A549 (cell line): ENCODE results near the gene MOCS1. TPM values are rescaled to one million over a fixed set of nuclear protein-coding genes. Genes with fewer than 3 reads are reported as not detected.

Experiments used
- ATAC-seq, 2 experiments: fragments of 200-7000 bp in 1 of 2; fragments of >200 bp in 1 of 2; cut with Nextera tagmentation in 1 of 2; cut with Tn5 transposase in 1 of 2; 3 replicates each; pipeline versions ENCODE4 v1.8.0 to v1.9.1; 2018 to 2020; ENCODE audit warnings: mild to moderate bottlenecking in 1 of 2, moderate library complexity in 1 of 2
- CTCF ChIA-PET: fragments of 300-600 bp; sonication (Branson Sonifier 250); formaldehyde crosslinking; extraction: SDS; loops from one replicate; lab custom pipeline; 2021; ENCODE audit warnings: antibody characterized with exemption, inconsistent platforms; lab: Yijun Ruan, JAX
- POLR2A ChIA-PET: fragments of 350-600 bp; formaldehyde crosslinking; extraction: SDS; loops from one replicate; lab custom pipeline; 2021; ENCODE audit warnings: antibody characterized with exemption, inconsistent platforms; lab: Yijun Ruan, JAX
- DNase-seq, 2 experiments: peaks; one replicate each; pipeline versions ENCODE4 v3.0.0 to v3.0.0-alpha.2; 2011 to 2016; ENCODE audit warnings: low read depth in 1 of 2, low spot score in 1 of 2
- FAIRE-seq: peaks from 2 replicates; lab custom pipeline; 2011; peaks lifted over from hg19 to GRCh38; lab: Jason Lieb, UNC
- H3K27ac ChIP-seq, 2 experiments: fragments of >200 bp; sonication (Bioruptor Twin); formaldehyde crosslinking; 3 replicates each; pipeline ENCODE4 v1.5.1; 2016 to 2017
- H3K4me1 ChIP-seq: fragments of >200 bp; sonication (Bioruptor Twin); formaldehyde crosslinking; 3 replicates; pipeline ENCODE4 v1.6.1; 2016
- H3K4me2 ChIP-seq: fragments of >200 bp; sonication (Bioruptor Twin); formaldehyde crosslinking; 3 replicates; pipeline ENCODE4 v1.6.1; 2016
- H3K4me3 ChIP-seq: fragments of >200 bp; sonication (Bioruptor Twin); formaldehyde crosslinking; 3 replicates; pipeline ENCODE4 v1.5.1; 2016
- H3K9me3 ChIP-seq: fragments of >200 bp; sonication (Bioruptor Twin); formaldehyde crosslinking; 3 replicates; pipeline ENCODE4 v1.6.1; 2016
- BHLHE40 ChIP-seq: IDR thresholded peaks from 2 replicates; pipeline ENCODE4 v1.6.1; 2012; ENCODE audit warnings: low read depth, low read length, inconsistent platforms
- EHMT2 ChIP-seq: fragments of 200-600 bp; sonication (generic); IDR thresholded peaks from 2 replicates; pipeline ENCODE4 v1.6.1; 2016; ENCODE audit warnings: antibody characterized with exemption, low read depth, mild to moderate bottlenecking, moderate library complexity
- EP300 ChIP-seq, 2 experiments: fragments of >200 bp; sonication (Bioruptor Twin); formaldehyde crosslinking; IDR thresholded peaks; 2 replicates in 1 of 2; 3 replicates in 1 of 2; pipeline ENCODE4 v1.6.1; 2016 to 2017
- GATA3 ChIP-seq: IDR thresholded peaks from 2 replicates; pipeline ENCODE4 v1.6.1; 2012; ENCODE audit warnings: borderline replicate concordance
- HEYL ChIP-seq: fragments of 250-450 bp; sonication (Bioruptor Pico); IDR thresholded peaks from 2 replicates; pipeline ENCODE4 v1.8.0; 2021; ENCODE audit warnings: mild to moderate bottlenecking, moderate library complexity
- KDM1A ChIP-seq: fragments of 200-600 bp; sonication (generic); IDR thresholded peaks from 2 replicates; pipeline ENCODE4 v1.6.1; 2016; ENCODE audit warnings: low read depth, mild to moderate bottlenecking
- MAZ ChIP-seq: fragments of 150-350 bp; IDR thresholded peaks from 2 replicates; pipeline ENCODE4 v1.6.1; 2014; ENCODE audit warnings: antibody characterized with exemption, low read depth, low read length, borderline replicate concordance
- MYC ChIP-seq: IDR thresholded peaks from 2 replicates; pipeline ENCODE4 v1.6.1; 2012; ENCODE audit warnings: mild to moderate bottlenecking, inconsistent platforms, low read length, improper control_type of control experiment, borderline replicate concordance
- NR3C1 ChIP-seq: fragments of >200 bp; sonication (Bioruptor Twin); formaldehyde crosslinking; IDR thresholded peaks from 3 replicates; pipeline ENCODE4 v1.6.1; 2017
- POLR2AphosphoS2 ChIP-seq: conservative IDR thresholded peaks from 2 replicates; pipeline ENCODE4 v1.6.1; 2012; ENCODE audit warnings: low read length, improper control_type of control experiment, inconsistent platforms
- RAD21 ChIP-seq, 2 experiments: fragments of >200 bp in 1 of 2; sonication (Bioruptor Twin) in 1 of 2; formaldehyde crosslinking in 1 of 2; IDR thresholded peaks in 1 of 2; conservative IDR thresholded peaks in 1 of 2; 2 replicates in 1 of 2; 3 replicates in 1 of 2; pipeline ENCODE4 v1.6.1; 2012 to 2018; ENCODE audit warnings: inconsistent platforms in 1 of 2
- RFX5 ChIP-seq: fragments of 450-650 bp; IDR thresholded peaks from 2 replicates; pipeline ENCODE4 v1.7.1; 2014; ENCODE audit warnings: antibody characterized with exemption, mild to moderate bottlenecking, moderate library complexity
- RNF2 ChIP-seq: fragments of 200-600 bp; sonication (generic); IDR thresholded peaks from 2 replicates; pipeline ENCODE4 v1.6.1; 2016; ENCODE audit warnings: low read depth, mild to moderate bottlenecking, antibody characterized with exemption, moderate library complexity, borderline replicate concordance
- SREBF2 ChIP-seq: fragments of 450-650 bp; IDR thresholded peaks from 2 replicates; pipeline ENCODE4 v1.6.1; 2014; ENCODE audit warnings: mild to moderate bottlenecking, moderate library complexity
- TP53 ChIP-seq: fragments of 250-450 bp; sonication (Bioruptor Pico); IDR thresholded peaks from 2 replicates; pipeline ENCODE4 v1.5.0; 2021; ENCODE audit warnings: mild to moderate bottlenecking, moderate library complexity
- ZNF302 ChIP-seq: fragments of 250-450 bp; sonication (Bioruptor Pico); IDR thresholded peaks from 2 replicates; pipeline ENCODE4 v1.9.0; 2021; ENCODE audit warnings: inconsistent platforms, mild to moderate bottlenecking, moderate library complexity
- ZSCAN20 ChIP-seq: fragments of 250-450 bp; sonication (Bioruptor Pico); IDR thresholded peaks from 2 replicates; pipeline ENCODE4 v1.8.0; 2022; ENCODE audit warnings: mild to moderate bottlenecking, moderate library complexity
- WGBS: methylation state at CpG from one replicate; pipeline ENCODE4 v1.1.6; 2017; ENCODE audit errors: missing lambda C conversion rate; 5-methylcytosine and 5-hydroxymethylcytosine counted together
- polyA plus RNA-seq, 4 experiments: library from polyadenylated mRNA; depleted of rRNA in 3 of 4; stranded (reverse); fragments of >200 nt; fragmentation: RNase III in 1 of 4; extraction: RNeasy Plus Mini Kit Qiagen cat#74134 plus additional on column Dnase treatment in 1 of 4; gene quantifications; 2 replicates in 3 of 4; 3 replicates in 1 of 4; pipeline ENCODE4 v1.2.3, GENCODE V29; 2011 to 2017
- TF ChIP-seq, protein P1 (sequence below): fragments of 450-650 bp; IDR thresholded peaks from 2 replicates; pipeline ENCODE4 v1.6.1; 2014; ENCODE audit warnings: antibody characterized with exemption
- TF ChIP-seq, protein P2 (sequence below): fragments of >200 bp; sonication (Bioruptor Twin); formaldehyde crosslinking; IDR thresholded peaks from 3 replicates; pipeline ENCODE4 v1.5.1; 2016
- TF ChIP-seq, protein P3 (sequence below): fragments of 250-450 bp; sonication (Bioruptor Pico); IDR thresholded peaks from 2 replicates; pipeline ENCODE4 v1.5.0; 2021; ENCODE audit warnings: mild to moderate bottlenecking, moderate library complexity, borderline replicate concordance

Gene MOCS1
- polyA plus RNA-seq, 2 of the 4 experiments (the other 2 are of a cell fraction), result 0.68 to 1.8 TPM

DNA sequence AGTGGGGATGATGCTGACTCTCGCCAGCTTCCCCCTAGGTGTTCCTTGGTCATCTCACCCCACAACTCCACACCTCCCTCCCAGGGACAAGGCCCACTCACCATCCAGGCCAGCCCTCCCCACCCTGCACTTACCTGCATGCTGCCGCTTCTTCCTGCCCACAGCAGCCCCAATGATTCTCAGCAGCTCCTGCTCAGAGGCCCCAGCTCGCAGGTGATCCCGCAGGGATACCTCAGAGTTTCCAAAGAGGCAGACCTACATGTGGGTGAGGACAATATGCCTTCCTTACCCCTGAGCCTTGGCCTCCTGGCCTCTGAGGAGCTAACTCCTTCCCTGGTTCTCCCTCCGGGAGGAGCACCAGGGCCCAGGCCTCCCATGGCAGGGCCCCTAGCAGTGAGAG lies 24.6 kb downstream of the MOCS1 start:
- no peak for DNase-seq
- Histone ChIP-seq H3K4me1 (no peaks in the 10 kb centered on the region), H3K9me3 (no peaks in the 10 kb centered on the region), H3K4me3 (no peak overlapping the region), H3K27ac (no peak overlapping the region), H3K4me2 (no peak overlapping the region)
- FAIRE-seq, result no peak
- ChIA-PET POLR2A (no interaction called here), CTCF (no interaction called here)
- WGBS, result 59% methylated on average over 4 of the region's 5 CpGs
- TF ChIP-seq RNF2 (no peak), ZNF302 (CRISPR knock-in tag) (no peak), ZSCAN20 (CRISPR knock-in tag) (no peak), NR3C1 (no peak), RFX5 (no peak), HEYL (CRISPR knock-in tag) (no peak), POLR2AphosphoS2 (no peak), MAZ (no peak), EP300 (IDR thresholded peaks at IDR 0.05) (no peak), EHMT2 (no peak)
- TF ChIP-seq, protein P1, sequence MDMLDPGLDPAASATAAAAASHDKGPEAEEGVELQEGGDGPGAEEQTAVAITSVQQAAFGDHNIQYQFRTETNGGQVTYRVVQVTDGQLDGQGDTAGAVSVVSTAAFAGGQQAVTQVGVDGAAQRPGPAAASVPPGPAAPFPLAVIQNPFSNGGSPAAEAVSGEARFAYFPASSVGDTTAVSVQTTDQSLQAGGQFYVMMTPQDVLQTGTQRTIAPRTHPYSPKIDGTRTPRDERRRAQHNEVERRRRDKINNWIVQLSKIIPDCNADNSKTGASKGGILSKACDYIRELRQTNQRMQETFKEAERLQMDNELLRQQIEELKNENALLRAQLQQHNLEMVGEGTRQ, result no peak
- TF ChIP-seq, protein P2, sequence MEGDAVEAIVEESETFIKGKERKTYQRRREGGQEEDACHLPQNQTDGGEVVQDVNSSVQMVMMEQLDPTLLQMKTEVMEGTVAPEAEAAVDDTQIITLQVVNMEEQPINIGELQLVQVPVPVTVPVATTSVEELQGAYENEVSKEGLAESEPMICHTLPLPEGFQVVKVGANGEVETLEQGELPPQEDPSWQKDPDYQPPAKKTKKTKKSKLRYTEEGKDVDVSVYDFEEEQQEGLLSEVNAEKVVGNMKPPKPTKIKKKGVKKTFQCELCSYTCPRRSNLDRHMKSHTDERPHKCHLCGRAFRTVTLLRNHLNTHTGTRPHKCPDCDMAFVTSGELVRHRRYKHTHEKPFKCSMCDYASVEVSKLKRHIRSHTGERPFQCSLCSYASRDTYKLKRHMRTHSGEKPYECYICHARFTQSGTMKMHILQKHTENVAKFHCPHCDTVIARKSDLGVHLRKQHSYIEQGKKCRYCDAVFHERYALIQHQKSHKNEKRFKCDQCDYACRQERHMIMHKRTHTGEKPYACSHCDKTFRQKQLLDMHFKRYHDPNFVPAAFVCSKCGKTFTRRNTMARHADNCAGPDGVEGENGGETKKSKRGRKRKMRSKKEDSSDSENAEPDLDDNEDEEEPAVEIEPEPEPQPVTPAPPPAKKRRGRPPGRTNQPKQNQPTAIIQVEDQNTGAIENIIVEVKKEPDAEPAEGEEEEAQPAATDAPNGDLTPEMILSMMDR, result no peak
- ATAC-seq, result no peak

DNA sequence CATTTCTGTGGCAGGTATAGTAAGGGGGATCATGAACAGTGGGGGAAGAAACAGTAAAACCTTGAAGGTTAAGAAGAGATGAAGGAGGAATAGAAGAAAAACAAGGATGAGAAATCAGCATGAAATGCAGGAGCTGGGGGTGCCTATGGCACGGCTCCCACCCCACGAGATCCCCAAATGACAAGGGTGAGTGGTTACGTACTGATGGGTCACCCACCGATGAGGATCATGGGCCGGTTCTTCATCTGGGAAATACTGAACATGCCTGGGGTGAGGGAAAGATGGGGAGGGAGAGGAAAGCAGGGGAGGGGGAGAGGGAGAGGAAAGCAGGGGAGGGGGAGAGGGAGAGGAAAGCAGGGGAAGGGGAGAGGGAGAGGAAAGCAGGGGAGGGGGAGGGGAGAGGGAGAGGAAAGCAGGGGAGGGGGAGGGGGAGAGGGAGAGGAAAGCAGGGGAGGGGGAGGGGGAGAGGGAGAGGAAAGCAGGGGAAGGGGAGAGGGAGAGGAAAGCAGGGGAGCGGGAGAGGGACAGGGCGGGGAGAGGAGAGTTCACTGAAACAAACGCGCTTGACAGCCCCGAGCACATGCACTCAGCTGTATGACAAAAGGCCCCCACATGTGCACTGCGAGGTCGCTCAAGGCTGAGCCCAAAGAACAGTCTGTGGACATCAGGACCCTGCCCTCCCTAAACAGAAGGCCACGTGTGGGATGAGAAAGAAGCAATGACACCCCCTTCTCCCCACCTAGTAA lies 25.3 kb downstream of the MOCS1 start:
- Histone ChIP-seq H3K4me3 (no peak overlapping the region), H3K9me3 (no peaks in the 10 kb centered on the region), H3K4me2 (no peak overlapping the region), H3K27ac (no peak overlapping the region), H3K4me1 (no peaks in the 10 kb centered on the region)
- 63% methylated on average over 12 of the region's 13 CpGs for WGBS
- CTCF ChIA-PET, result no interaction called here
- no peak for FAIRE-seq
- POLR2A ChIA-PET, result no interaction called here
- no peak for DNase-seq
- TF ChIP-seq KDM1A (no peak), MYC (no peak), GATA3 (no peak), TP53 (CRISPR knock-in tag) (no peak), SREBF2 (no peak), EP300 (IDR thresholded peaks at IDR 0.05) (no peak), RAD21 (conservative IDR thresholded peaks at IDR 0.05 in 1 of 2, IDR thresholded peaks at IDR 0.05 in 1 of 2) (no peak), BHLHE40 (no peak)
- TF ChIP-seq, protein P3, sequence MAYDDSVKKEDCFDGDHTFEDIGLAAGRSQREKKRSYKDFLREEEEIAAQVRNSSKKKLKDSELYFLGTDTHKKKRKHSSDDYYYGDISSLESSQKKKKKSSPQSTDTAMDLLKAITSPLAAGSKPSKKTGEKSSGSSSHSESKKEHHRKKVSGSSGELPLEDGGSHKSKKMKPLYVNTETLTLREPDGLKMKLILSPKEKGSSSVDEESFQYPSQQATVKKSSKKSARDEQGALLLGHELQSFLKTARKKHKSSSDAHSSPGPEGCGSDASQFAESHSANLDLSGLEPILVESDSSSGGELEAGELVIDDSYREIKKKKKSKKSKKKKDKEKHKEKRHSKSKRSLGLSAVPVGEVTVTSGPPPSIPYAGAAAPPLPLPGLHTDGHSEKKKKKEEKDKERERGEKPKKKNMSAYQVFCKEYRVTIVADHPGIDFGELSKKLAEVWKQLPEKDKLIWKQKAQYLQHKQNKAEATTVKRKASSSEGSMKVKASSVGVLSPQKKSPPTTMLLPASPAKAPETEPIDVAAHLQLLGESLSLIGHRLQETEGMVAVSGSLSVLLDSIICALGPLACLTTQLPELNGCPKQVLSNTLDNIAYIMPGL (CRISPR knock-in tag), result no peak
- ATAC-seq, result no peak
